GM21717 (cell line): ENCODE measurements around the gene GXYLT1.
"Not testable (repeated sequence)": the region's sequence is repeated elsewhere in the genome, so short reads cannot be mapped to it uniquely, and the experiment has no call there.

ENCODE experiments used
- ATAC-seq: cut with Tn5 transposase; IDR thresholded peaks from one replicate; pipeline ENCODE4 v1.9.1; 2021; ENCODE audit warnings: mild to moderate bottlenecking, moderate library complexity; ENCODE audit not compliant: unreplicated experiment

GXYLT1 gene

GRCh38 chr12:42102720-42103119 is 42.0 kb downstream of the GXYLT1 start:
- ATAC-seq: no peak

GRCh38 chr12:42099433-42099832 is 45.2 kb downstream of the GXYLT1 start:
- no peak for ATAC-seq

GRCh38 chr12:42097971-42098370 is 46.7 kb downstream of the GXYLT1 start:
- ATAC-seq: peak; percentile 94

- ATAC-seq: no peak
Measured at GRCh38 chr12:42094277-42094676, 50.4 kb downstream of the GXYLT1 start.

- no peak for ATAC-seq
Measured at GRCh38 chr12:42091769-42092168, 52.9 kb downstream of the GXYLT1 start.

GRCh38 chr12:42090899-42091298 is 53.8 kb downstream of the GXYLT1 start:
- no peak for ATAC-seq

- no peak for ATAC-seq
Measured at GRCh38 chr12:42086031-42086430, 58.6 kb downstream of the GXYLT1 start.

GRCh38 chr12:42085594-42085993 is 59.1 kb downstream of the GXYLT1 start:
- no peak for ATAC-seq

GRCh38 chr12:42084522-42084921 is 60.2 kb downstream of the GXYLT1 start:
- ATAC-seq: no peak

GRCh38 chr12:42076976-42077375 is 67.7 kb downstream of the GXYLT1 start:
- ATAC-seq: no peak

- ATAC-seq: no peak
Measured at GRCh38 chr12:42070036-42070435, 74.6 kb downstream of the GXYLT1 start.

- ATAC-seq: no peak
Measured at GRCh38 chr12:42059127-42059526, 85.5 kb downstream of the GXYLT1 start.

- peak; percentile 94 for ATAC-seq
Measured at GRCh38 chr12:42056130-42056529, 88.5 kb downstream of the GXYLT1 start.

GRCh38 chr12:42053456-42053855 is 91.2 kb downstream of the GXYLT1 start:
- ATAC-seq: no peak

GRCh38 chr12:42048980-42049379 is 95.7 kb downstream of the GXYLT1 start:
- not testable (repeated sequence) for ATAC-seq

- no peak for ATAC-seq
Measured at GRCh38 chr12:42039577-42039976, 105.1 kb downstream of the GXYLT1 start.

- ATAC-seq: no peak
Measured at GRCh38 chr12:42039176-42039575, 105.5 kb downstream of the GXYLT1 start.

- ATAC-seq: no peak
Measured at GRCh38 chr12:42031847-42032564, 112.7 kb downstream of the GXYLT1 start.
